ENCODE data around the gene FPR3.

The FPR3 gene

DNA sequence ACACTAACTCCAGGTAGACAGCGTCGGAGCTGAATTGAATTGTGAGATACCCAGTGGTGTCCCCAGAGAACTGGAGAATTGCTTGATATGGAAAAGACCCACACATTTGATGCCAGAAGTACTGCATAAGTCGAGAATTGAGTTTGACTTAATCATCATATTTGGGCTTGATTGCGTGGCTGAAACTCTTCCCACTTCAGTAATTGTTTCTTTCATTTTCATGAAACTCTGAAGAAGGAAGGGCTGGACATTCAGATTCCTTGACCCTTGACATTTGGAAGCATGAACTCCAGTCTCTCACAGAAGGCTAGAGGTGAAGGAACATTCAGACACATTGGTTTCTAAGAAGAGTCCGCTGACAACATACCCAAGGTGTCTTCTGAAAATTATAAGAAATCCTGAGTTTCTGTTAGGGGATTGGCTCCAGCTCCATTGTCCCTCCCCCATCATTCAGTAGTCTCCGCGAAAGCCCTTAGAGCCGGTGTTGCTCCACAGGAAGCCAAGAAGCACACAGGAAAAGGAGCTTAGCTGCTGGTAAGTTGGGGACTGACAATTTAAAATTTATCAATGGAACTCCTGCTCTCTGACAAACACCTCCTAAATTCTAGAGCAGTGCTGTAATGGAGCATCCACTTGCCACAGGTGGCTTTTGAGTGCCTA is 34.1 kb upstream of the FPR3 start, which contains the start of gene FPR2 (continued):
- no peak for TF ChIP-seq ZNF292 (tag by site-specific recombination; IDR thresholded peaks at IDR 0.05; ENCODE audit: borderline replicate concordance, low read depth)
- no peak for TF ChIP-seq ZNF311 (tag by site-specific recombination; IDR thresholded peaks at IDR 0.05; ENCODE audit: borderline replicate concordance)
- no peak for TF ChIP-seq ZNF791 (tag by site-specific recombination; IDR thresholded peaks at IDR 0.05)
- TF ChIP-seq, protein P1, sequence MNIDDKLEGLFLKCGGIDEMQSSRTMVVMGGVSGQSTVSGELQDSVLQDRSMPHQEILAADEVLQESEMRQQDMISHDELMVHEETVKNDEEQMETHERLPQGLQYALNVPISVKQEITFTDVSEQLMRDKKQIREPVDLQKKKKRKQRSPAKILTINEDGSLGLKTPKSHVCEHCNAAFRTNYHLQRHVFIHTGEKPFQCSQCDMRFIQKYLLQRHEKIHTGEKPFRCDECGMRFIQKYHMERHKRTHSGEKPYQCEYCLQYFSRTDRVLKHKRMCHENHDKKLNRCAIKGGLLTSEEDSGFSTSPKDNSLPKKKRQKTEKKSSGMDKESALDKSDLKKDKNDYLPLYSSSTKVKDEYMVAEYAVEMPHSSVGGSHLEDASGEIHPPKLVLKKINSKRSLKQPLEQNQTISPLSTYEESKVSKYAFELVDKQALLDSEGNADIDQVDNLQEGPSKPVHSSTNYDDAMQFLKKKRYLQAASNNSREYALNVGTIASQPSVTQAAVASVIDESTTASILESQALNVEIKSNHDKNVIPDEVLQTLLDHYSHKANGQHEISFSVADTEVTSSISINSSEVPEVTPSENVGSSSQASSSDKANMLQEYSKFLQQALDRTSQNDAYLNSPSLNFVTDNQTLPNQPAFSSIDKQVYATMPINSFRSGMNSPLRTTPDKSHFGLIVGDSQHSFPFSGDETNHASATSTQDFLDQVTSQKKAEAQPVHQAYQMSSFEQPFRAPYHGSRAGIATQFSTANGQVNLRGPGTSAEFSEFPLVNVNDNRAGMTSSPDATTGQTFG (tag by site-specific recombination; IDR thresholded peaks at IDR 0.05; ENCODE audit: borderline replicate concordance) = no peak

DNA sequence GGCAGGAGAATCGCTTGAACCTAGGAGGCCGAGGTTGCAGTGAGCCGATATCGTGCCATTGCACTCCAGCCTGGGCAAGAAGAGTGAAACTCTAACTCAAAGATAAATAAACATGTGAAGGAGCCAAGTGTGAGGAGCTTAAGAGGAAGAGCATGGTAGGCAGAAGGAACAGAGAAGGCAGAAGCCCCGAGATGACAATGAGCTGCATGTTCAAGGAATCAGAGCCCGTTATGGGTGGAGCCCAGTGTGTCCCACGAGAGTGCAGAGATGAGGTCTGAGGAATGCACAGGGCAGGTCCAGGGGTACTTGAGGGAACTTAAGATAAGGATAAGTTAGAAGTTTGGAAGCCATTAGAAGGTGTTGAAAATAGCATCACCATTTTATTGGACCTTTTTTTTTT is 33.3 kb upstream of the FPR3 start:
- TF ChIP-seq OSR2 (tag by site-specific recombination; IDR thresholded peaks at IDR 0.05) (no peak), ZNF174 (tag by site-specific recombination; IDR thresholded peaks at IDR 0.05) (no peak), ZNF23 (tag by site-specific recombination; IDR thresholded peaks at IDR 0.05; ENCODE audit: borderline replicate concordance) (no peak)
- Histone ChIP-seq H3K27ac (ENCODE audit: extremely low read depth, low read depth, low read length) (no peak overlapping the region), H3K9me3 (ENCODE audit: control insufficient read depth, insufficient read depth, low read depth, low read length) (no peaks in the 10 kb centered on the region), H3K4me3 (ENCODE audit: low read depth, low read length) (no peak overlapping the region), H3K36me3 (ENCODE audit: control insufficient read depth in 2 of 2, insufficient read depth in 1 of 2, low read length in 2 of 2) (no peaks in the 10 kb centered on the region), H3K4me1 (ENCODE audit: control insufficient read depth, insufficient read depth, low read length) (no peaks in the 10 kb centered on the region)
- CTCF ChIA-PET = no interaction called here
- POLR2A ChIA-PET = no interaction called here

DNA sequence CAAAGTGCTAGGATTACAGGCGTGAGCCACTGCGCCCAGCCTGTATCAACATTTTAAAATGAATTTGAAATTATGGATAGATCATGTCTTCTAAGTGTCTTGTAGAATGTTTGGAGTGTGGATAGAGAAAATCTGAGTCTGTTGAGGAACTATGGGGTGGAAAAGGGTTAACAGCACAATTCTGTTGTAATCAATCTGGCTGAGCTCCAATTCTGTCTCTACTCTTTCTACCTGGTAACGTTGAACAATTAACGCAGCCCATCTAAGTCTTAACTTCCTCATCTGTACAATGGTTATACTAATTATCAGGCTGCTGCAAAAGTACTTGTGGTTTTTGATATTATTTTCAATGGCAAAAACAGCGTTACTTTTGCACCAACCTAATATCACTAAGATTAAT is 29.9 kb upstream of the FPR3 start:
- ChIA-PET POLR2A (no interaction called here), CTCF (interaction anchor here (1.3 kb wide), 1 partner anchor 13 kb away, joined by 5 read pairs; no protein-coding TSS in a partner anchor)
- Histone ChIP-seq H3K9me3 (ENCODE audit: control insufficient read depth, insufficient read depth, low read depth, low read length) (no peaks in the 10 kb centered on the region), H3K36me3 (ENCODE audit: control insufficient read depth in 2 of 2, insufficient read depth in 1 of 2, low read length in 2 of 2) (no peaks in the 10 kb centered on the region), H3K27ac (ENCODE audit: extremely low read depth, low read depth, low read length) (no peak overlapping the region), H3K4me1 (ENCODE audit: control insufficient read depth, insufficient read depth, low read length) (no peaks in the 10 kb centered on the region), H3K4me3 (ENCODE audit: low read depth, low read length) (no peak overlapping the region)
- TF ChIP-seq ZNF518A (tag by site-specific recombination; conservative IDR thresholded peaks at IDR 0.05; ENCODE audit: low read depth) (no peak), REPIN1 (tag by site-specific recombination; IDR thresholded peaks at IDR 0.05; ENCODE audit: low read depth) (no peak), ZNF112 (tag by site-specific recombination; IDR thresholded peaks at IDR 0.05) (no peak), ZIC2 (tag by site-specific recombination; IDR thresholded peaks at IDR 0.05) (no peak), ZNF747 (tag by site-specific recombination; IDR thresholded peaks at IDR 0.05) (no peak), ZNF292 (tag by site-specific recombination; IDR thresholded peaks at IDR 0.05; ENCODE audit: borderline replicate concordance, low read depth) (no peak)

DNA sequence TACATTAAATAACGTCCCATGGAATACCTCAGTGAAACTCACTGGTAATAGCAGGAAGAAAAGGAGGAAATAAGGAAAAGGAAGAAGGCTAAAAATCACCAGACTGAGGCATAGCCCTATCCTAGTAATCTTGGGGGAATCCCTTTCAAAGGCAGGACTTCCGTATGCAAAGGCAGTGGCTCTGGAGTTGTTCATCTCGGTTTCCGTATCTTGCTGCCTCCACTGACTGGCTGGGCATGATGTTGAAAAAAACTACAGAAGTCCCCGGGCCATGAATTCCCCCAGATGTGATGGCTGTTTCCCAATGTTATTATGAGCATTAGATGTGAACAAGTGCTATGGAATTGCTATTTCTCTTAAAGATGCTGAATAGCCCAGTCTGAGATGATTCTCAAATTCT is 28.5 kb upstream of the FPR3 start:
- Histone ChIP-seq H3K27ac (ENCODE audit: extremely low read depth, low read depth, low read length) (no peak overlapping the region), H3K4me3 (ENCODE audit: low read depth, low read length) (no peak overlapping the region), H3K36me3 (ENCODE audit: control insufficient read depth in 2 of 2, insufficient read depth in 1 of 2, low read length in 2 of 2) (no peaks in the 10 kb centered on the region), H3K4me1 (ENCODE audit: control insufficient read depth, insufficient read depth, low read length) (no peaks in the 10 kb centered on the region), H3K9me3 (ENCODE audit: control insufficient read depth, insufficient read depth, low read depth, low read length) (no peaks in the 10 kb centered on the region)
- ChIA-PET POLR2A (no interaction called here), CTCF (no interaction called here)
- no peak for TF ChIP-seq TCF7L2 (IDR thresholded peaks at IDR 0.05; ENCODE audit: borderline replicate concordance, low read depth, low read length)
- no peak for TF ChIP-seq ZNF140 (tag by site-specific recombination; IDR thresholded peaks at IDR 0.05)
- TF ChIP-seq ZNF776 (tag by site-specific recombination; IDR thresholded peaks at IDR 0.05; ENCODE audit: borderline replicate concordance) = no peak
